CD14-positive monocyte (primary cell): ENCODE measurements around the gene LGALS3BP. TPM values are rescaled to one million over a fixed set of nuclear protein-coding genes. Genes with fewer than 3 reads are reported as not detected.
"Not testable (repeated sequence)": the region's sequence is repeated elsewhere in the genome, so short reads cannot be mapped to it uniquely, and the experiment has no call there.

Source experiments
- DNase-seq, 3 donors: peaks; one replicate each; pipeline ENCODE4 v3.0.0-alpha.2; 2011 to 2022
- H2AFZ ChIP-seq: 2 replicates; pipeline ENCODE4 v1.6.0; 2012; ENCODE audit warnings: mild to moderate bottlenecking, low read depth, low read length, inconsistent platforms; ENCODE audit not compliant: insufficient read depth, poor library complexity, severe bottlenecking
- H3K27ac ChIP-seq, 2 donors: 1 replicate in 1 of 2; 2 replicates in 1 of 2; pipeline ENCODE4 v1.5.1; 2012 to 2013; ENCODE audit warnings: low read length in 2 of 2, control low read depth in 1 of 2, inconsistent platforms in 1 of 2, low read depth in 1 of 2, mild to moderate bottlenecking in 1 of 2
- H3K27me3 ChIP-seq, 2 donors: one replicate each; pipeline versions ENCODE4 v1.6.0 to v1.6.1; 2011 to 2013; ENCODE audit warnings: low read length in 2 of 2; ENCODE audit not compliant: control insufficient read depth in 2 of 2, insufficient read depth in 2 of 2
- H3K36me3 ChIP-seq, 2 donors: replicated peaks in 1 of 2; 1 replicate in 1 of 2; 2 replicates in 1 of 2; pipeline versions ENCODE4 v1.5.1 to v1.6.1; 2012 to 2013; ENCODE audit warnings: low read length in 2 of 2, control low read depth in 1 of 2, inconsistent platforms in 1 of 2, mild to moderate bottlenecking in 1 of 2; ENCODE audit not compliant: insufficient read depth in 2 of 2, control insufficient read depth in 1 of 2
- H3K4me1 ChIP-seq, 2 donors: 1 replicate in 1 of 2; 2 replicates in 1 of 2; pipeline versions ENCODE4 v1.5.1 to v1.6.1; 2012 to 2013; ENCODE audit warnings: low read length in 2 of 2, control low read depth in 1 of 2, inconsistent platforms in 1 of 2, mild to moderate bottlenecking in 1 of 2, moderate library complexity in 1 of 2; ENCODE audit not compliant: insufficient read depth in 2 of 2, control insufficient read depth in 1 of 2
- H3K4me2 ChIP-seq: replicated peaks from 2 replicates; pipeline ENCODE3; 2012; ENCODE audit warnings: low read length, moderate library complexity, mild to moderate bottlenecking; ENCODE audit not compliant: poor library complexity, severe bottlenecking; ENCODE audit errors: extremely low read depth
- H3K4me3 ChIP-seq, 3 experiments: fragments of 200-600 bp in 1 of 3; sonication (generic) in 1 of 3; replicated peaks in 1 of 3; 1 replicate in 2 of 3; 2 replicates in 1 of 3; pipeline ENCODE4 v1.5.1; 2011 to 2013; ENCODE audit warnings: low read length in 3 of 3, mild to moderate bottlenecking in 3 of 3, control low read depth in 2 of 3, low read depth in 2 of 3, inconsistent platforms in 1 of 3, moderate library complexity in 1 of 3
- H3K79me2 ChIP-seq: 2 replicates; pipeline ENCODE4 v1.6.0; 2012; ENCODE audit warnings: mild to moderate bottlenecking, control low read depth, inconsistent platforms, low read length, moderate library complexity; ENCODE audit not compliant: insufficient read depth
- H3K9ac ChIP-seq: 2 replicates; pipeline ENCODE4 v1.6.0; 2017; ENCODE audit warnings: low read length, mild to moderate bottlenecking; ENCODE audit not compliant: insufficient read depth, poor library complexity, severe bottlenecking
- H3K9me3 ChIP-seq, 2 donors: replicated peaks in 1 of 2; 1 replicate in 1 of 2; 2 replicates in 1 of 2; pipeline versions ENCODE4 v1.5.1 to v1.6.1; 2012 to 2013; ENCODE audit warnings: low read length in 2 of 2, control low read depth in 1 of 2; ENCODE audit not compliant: control insufficient read depth in 1 of 2, insufficient read depth in 1 of 2
- H4K20me1 ChIP-seq: 2 replicates; pipeline ENCODE4 v1.6.0; 2012; ENCODE audit warnings: mild to moderate bottlenecking, low read length, control low read depth, moderate library complexity; ENCODE audit not compliant: insufficient read depth
- H3K27ac Mint-ChIP-seq, 7 donors: one replicate each; pipeline ENCODE4 v1.8.0; 2020; ENCODE audit warnings: mild to moderate bottlenecking in 7 of 7, mixed read lengths in 7 of 7, moderate library complexity in 6 of 7, inconsistent platforms in 2 of 7
- H3K27me3 Mint-ChIP-seq, 3 donors: one replicate each; pipeline ENCODE4 v1.8.0; 2021 to 2022; ENCODE audit warnings: low read depth in 3 of 3, mild to moderate bottlenecking in 3 of 3, mixed read lengths in 3 of 3, moderate library complexity in 3 of 3, inconsistent platforms in 1 of 3
- H3K36me3 Mint-ChIP-seq, 2 donors: one replicate each; pipeline ENCODE4 v1.8.0; 2020; ENCODE audit warnings: mixed read lengths in 2 of 2, inconsistent platforms in 1 of 2, mild to moderate bottlenecking in 1 of 2
- H3K4me1 Mint-ChIP-seq: one replicate; pipeline ENCODE4 v1.8.0; 2020; ENCODE audit warnings: mild to moderate bottlenecking, mixed read lengths
- H3K4me3 Mint-ChIP-seq, 2 donors: one replicate each; pipeline ENCODE4 v1.8.0; 2020; ENCODE audit warnings: mild to moderate bottlenecking in 2 of 2, mixed read lengths in 2 of 2, moderate library complexity in 1 of 2
- H3K9me3 Mint-ChIP-seq, 7 donors: one replicate each; pipeline ENCODE4 v1.8.0; 2020 to 2022; ENCODE audit warnings: mixed read lengths in 7 of 7, mild to moderate bottlenecking in 6 of 7, moderate library complexity in 6 of 7, inconsistent platforms in 2 of 7
- WGBS: methylation state at CpG from one replicate; pipeline ENCODE4 v1.1.5; 2013; ENCODE audit warnings: missing lambda C conversion rate; ENCODE audit not compliant: insufficient coverage; 5-methylcytosine and 5-hydroxymethylcytosine counted together
- intact Hi-C, 2 donors: fragments of 100-400 bp; cut with micrococcal nuclease; formaldehyde crosslinking; loops; one replicate each; pipeline versions ENCODE4 v1.15.0 to v1.15.1; 2023
- polyA plus RNA-seq, 3 donors: library from polyadenylated mRNA; depleted of rRNA in 1 of 3; unstranded in 2 of 3; stranded (reverse) in 1 of 3; fragments of 300-500 nt in 2 of 3; fragments of >200 nt in 1 of 3; fragmentation: Illumina TruSeq in 2 of 3; gene quantifications; 1 replicate in 2 of 3; 2 replicates in 1 of 3; pipeline ENCODE4 v1.2.3, GENCODE V29; 2012 to 2021
- TF ChIP-seq, protein P1 (sequence below): fragments of 200-600 bp; IDR thresholded peaks from one replicate; pipeline ENCODE4 v1.8.0; 2022; ENCODE audit warnings: antibody characterized with exemption, mild to moderate bottlenecking

The LGALS3BP gene
- polyA plus RNA-seq, 3 donors, result 11.4 to 12.0 (median 11.7) TPM

- intact Hi-C loops, result loop anchor here (5.0 kb wide), 2 partner anchors 33 to 38 kb away; partner anchors contain the start of gene TIMP2 (in 1 of the 2)
- H2AFZ ChIP-seq, result no peak overlapping the region
- TF ChIP-seq, protein P1, sequence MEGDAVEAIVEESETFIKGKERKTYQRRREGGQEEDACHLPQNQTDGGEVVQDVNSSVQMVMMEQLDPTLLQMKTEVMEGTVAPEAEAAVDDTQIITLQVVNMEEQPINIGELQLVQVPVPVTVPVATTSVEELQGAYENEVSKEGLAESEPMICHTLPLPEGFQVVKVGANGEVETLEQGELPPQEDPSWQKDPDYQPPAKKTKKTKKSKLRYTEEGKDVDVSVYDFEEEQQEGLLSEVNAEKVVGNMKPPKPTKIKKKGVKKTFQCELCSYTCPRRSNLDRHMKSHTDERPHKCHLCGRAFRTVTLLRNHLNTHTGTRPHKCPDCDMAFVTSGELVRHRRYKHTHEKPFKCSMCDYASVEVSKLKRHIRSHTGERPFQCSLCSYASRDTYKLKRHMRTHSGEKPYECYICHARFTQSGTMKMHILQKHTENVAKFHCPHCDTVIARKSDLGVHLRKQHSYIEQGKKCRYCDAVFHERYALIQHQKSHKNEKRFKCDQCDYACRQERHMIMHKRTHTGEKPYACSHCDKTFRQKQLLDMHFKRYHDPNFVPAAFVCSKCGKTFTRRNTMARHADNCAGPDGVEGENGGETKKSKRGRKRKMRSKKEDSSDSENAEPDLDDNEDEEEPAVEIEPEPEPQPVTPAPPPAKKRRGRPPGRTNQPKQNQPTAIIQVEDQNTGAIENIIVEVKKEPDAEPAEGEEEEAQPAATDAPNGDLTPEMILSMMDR, result no peak
- H3K27ac Mint-ChIP-seq, result no peak overlapping the region
- no peak for DNase-seq
- H3K4me2 ChIP-seq, result no peak overlapping the region
- H3K4me3 ChIP-seq, result no peak overlapping the region
- H3K4me1 ChIP-seq, result no peaks in the 10 kb centered on the region
- WGBS, result 98% methylated on average over 8 of the region's 8 CpGs
- peaks cover 8% of the 10 kb centered on the region for H3K4me1 Mint-ChIP-seq
- peaks cover 0 to 2% (median 0%) of the 10 kb centered on the region in 7 donors for H3K9me3 Mint-ChIP-seq
- H4K20me1 ChIP-seq, result no peaks in the 10 kb centered on the region
- peak overlapping the region in 1 of 2 donors; percentile 37 for H3K4me3 Mint-ChIP-seq
- H3K9ac ChIP-seq, result no peak overlapping the region
- no peaks in the 10 kb centered on the region for H3K79me2 ChIP-seq
- no peaks in the 10 kb centered on the region for H3K36me3 Mint-ChIP-seq
- H3K9me3 ChIP-seq, result no peaks in the 10 kb centered on the region
- no peaks in the 10 kb centered on the region for H3K27me3 ChIP-seq
- H3K27ac ChIP-seq, result no peak overlapping the region
- peaks cover 0 to 4% (median 2%) of the 10 kb centered on the region in 3 donors for H3K27me3 Mint-ChIP-seq
- H3K36me3 ChIP-seq, result no peaks in the 10 kb centered on the region
Measured at GRCh38 chr17:78965491-78965924, 14.2 kb downstream of the LGALS3BP start.

- H3K4me2 ChIP-seq, result no peak overlapping the region
- peaks cover 1 to 5% (median 2%) of the 10 kb centered on the region in 3 donors for H3K27me3 Mint-ChIP-seq
- H3K9me3 Mint-ChIP-seq, result peaks cover 0 to 2% (median 0%) of the 10 kb centered on the region in 7 donors
- no peaks in the 10 kb centered on the region for H4K20me1 ChIP-seq
- no peak overlapping the region for H3K9ac ChIP-seq
- no peak overlapping the region for H2AFZ ChIP-seq
- H3K4me1 Mint-ChIP-seq, result peaks cover 4% of the 10 kb centered on the region
- no peak overlapping the region for H3K4me3 Mint-ChIP-seq
- no peaks in the 10 kb centered on the region for H3K36me3 ChIP-seq
- no peak overlapping the region for H3K27ac Mint-ChIP-seq
- H3K27me3 ChIP-seq, result no peaks in the 10 kb centered on the region
- no peak overlapping the region for H3K4me3 ChIP-seq
- H3K36me3 Mint-ChIP-seq, result no peaks in the 10 kb centered on the region
- WGBS, result 100% methylated on average over 2 of the region's 6 CpGs
- H3K4me1 ChIP-seq, result no peaks in the 10 kb centered on the region
- H3K9me3 ChIP-seq, result no peaks in the 10 kb centered on the region
- intact Hi-C loops, result no loop called here
- no peak overlapping the region for H3K27ac ChIP-seq
- no peaks in the 10 kb centered on the region for H3K79me2 ChIP-seq
- DNase-seq, result no peak
- TF ChIP-seq, protein P1, result no peak
Measured at GRCh38 chr17:78963378-78963777, 16.3 kb downstream of the LGALS3BP start.

DNA sequence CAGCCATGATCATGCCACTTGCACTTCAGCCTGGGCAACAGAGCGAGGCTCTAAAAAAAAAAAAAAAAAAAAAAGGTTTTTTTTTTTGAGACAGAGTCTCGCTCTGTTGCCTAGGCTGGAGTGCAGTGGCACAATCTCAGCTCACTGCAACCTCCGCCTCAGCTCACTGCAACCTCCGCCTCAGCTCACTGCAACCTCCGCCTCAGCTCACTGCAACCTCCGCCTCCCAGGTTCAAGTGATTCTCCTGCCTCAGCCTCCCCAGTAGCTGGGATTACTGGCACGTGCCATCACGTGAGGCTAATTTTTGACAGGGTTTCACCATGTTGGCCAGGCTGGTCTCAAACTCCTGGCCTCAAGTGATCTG lies 16.8 kb downstream of the LGALS3BP start:
- H3K27ac ChIP-seq, H4K20me1 ChIP-seq, H3K9me3 Mint-ChIP-seq, H3K4me2 ChIP-seq, H3K9ac ChIP-seq, H3K4me1 Mint-ChIP-seq, H2AFZ ChIP-seq, H3K79me2 ChIP-seq, intact Hi-C loops, H3K36me3 ChIP-seq, DNase-seq, H3K9me3 ChIP-seq, H3K36me3 Mint-ChIP-seq, H3K4me1 ChIP-seq, H3K4me3 ChIP-seq, H3K27ac Mint-ChIP-seq, H3K4me3 Mint-ChIP-seq, H3K27me3 Mint-ChIP-seq, H3K27me3 ChIP-seq: not testable (repeated sequence)
- WGBS, result 91% methylated on average over 8 of the region's 8 CpGs
